HG02884 (cell line): ENCODE data around the gene ADCY4.

Experiments used
- ATAC-seq: cut with Tn5 transposase; IDR thresholded peaks from one replicate; pipeline ENCODE4 v1.9.1; 2021; ENCODE audit warnings: mild to moderate bottlenecking, moderate library complexity; ENCODE audit not compliant: unreplicated experiment

The ADCY4 gene

GRCh38 chr14:24279301-24280186, 55.3 kb downstream of the ADCY4 start:
- peak; percentile 55 for ATAC-seq

GRCh38 chr14:24278424-24278823, 56.4 kb downstream of the ADCY4 start:
- no peak for ATAC-seq

GRCh38 chr14:24277606-24278321, 57.1 kb downstream of the ADCY4 start:
- no peak for ATAC-seq

GRCh38 chr14:24277071-24277470, 57.8 kb downstream of the ADCY4 start:
- no peak for ATAC-seq

- ATAC-seq, result peak; percentile 51
Measured at GRCh38 chr14:24274101-24274543, 60.7 kb downstream of the ADCY4 start.

GRCh38 chr14:24273422-24273998, 61.4 kb downstream of the ADCY4 start:
- ATAC-seq, result no peak

GRCh38 chr14:24272467-24272866, 62.4 kb downstream of the ADCY4 start:
- ATAC-seq, result no peak

GRCh38 chr14:24271834-24272263, 63.0 kb downstream of the ADCY4 start:
- no peak for ATAC-seq

- ATAC-seq, result peak; percentile 86
Measured at GRCh38 chr14:24271134-24271833, 63.6 kb downstream of the ADCY4 start, which contains the start of gene RABGGTA. Gene RABGGTA (minus strand): TSS chr14:24271597. CDS start chr14:24271115, 482 bp downstream.

GRCh38 chr14:24270537-24271133, 64.2 kb downstream of the ADCY4 start:
- ATAC-seq, result no peak

- ATAC-seq, result no peak
Measured at GRCh38 chr14:24269910-24270536, 64.8 kb downstream of the ADCY4 start.

GRCh38 chr14:24269368-24269767, 65.5 kb downstream of the ADCY4 start:
- ATAC-seq, result no peak
